ENCODE measurements around the gene FAM217B. TPM values are rescaled to one million over a fixed set of nuclear protein-coding genes. Genes with fewer than 3 reads are reported as not detected.

The FAM217B gene
- polyA plus RNA-seq, 1 donor from 2014 or later: 15.1 TPM

GRCh38 chr20:59983076-59983475 lies 42.9 kb downstream of the FAM217B start:
- Histone ChIP-seq H2AFZ (ENCODE audit: low read depth, low read length) (no peak overlapping the region), H3K27me3 (ENCODE audit: insufficient read depth, low read depth, low read length) (no peaks in the 10 kb centered on the region), H3K79me2 (replicated peaks; ENCODE audit: insufficient read depth, low read length) (no peaks in the 10 kb centered on the region), H3K9me3 (ENCODE audit: low read length) (no peaks in the 10 kb centered on the region), H3K27ac (ENCODE audit: low read length) (peak overlapping the region; percentile 54), H3K4me3 (ENCODE audit: low read length) (no peak overlapping the region), H3F3A (ENCODE audit: insufficient read depth, low read length, poor library complexity, severe bottlenecking) (no peaks in the 10 kb centered on the region), H3K9me2 (ENCODE audit: insufficient read depth, low read length) (no peaks in the 10 kb centered on the region), H3K4me2 (ENCODE audit: low read length) (no peak overlapping the region), H3K9ac (ENCODE audit: low read length) (peak overlapping the region; percentile 30), H3K36me3 (ENCODE audit: insufficient read depth, low read length) (no peaks in the 10 kb centered on the region), H4K20me1 (ENCODE audit: insufficient read depth) (no peaks in the 10 kb centered on the region)
- TF ChIP-seq, protein P1, sequence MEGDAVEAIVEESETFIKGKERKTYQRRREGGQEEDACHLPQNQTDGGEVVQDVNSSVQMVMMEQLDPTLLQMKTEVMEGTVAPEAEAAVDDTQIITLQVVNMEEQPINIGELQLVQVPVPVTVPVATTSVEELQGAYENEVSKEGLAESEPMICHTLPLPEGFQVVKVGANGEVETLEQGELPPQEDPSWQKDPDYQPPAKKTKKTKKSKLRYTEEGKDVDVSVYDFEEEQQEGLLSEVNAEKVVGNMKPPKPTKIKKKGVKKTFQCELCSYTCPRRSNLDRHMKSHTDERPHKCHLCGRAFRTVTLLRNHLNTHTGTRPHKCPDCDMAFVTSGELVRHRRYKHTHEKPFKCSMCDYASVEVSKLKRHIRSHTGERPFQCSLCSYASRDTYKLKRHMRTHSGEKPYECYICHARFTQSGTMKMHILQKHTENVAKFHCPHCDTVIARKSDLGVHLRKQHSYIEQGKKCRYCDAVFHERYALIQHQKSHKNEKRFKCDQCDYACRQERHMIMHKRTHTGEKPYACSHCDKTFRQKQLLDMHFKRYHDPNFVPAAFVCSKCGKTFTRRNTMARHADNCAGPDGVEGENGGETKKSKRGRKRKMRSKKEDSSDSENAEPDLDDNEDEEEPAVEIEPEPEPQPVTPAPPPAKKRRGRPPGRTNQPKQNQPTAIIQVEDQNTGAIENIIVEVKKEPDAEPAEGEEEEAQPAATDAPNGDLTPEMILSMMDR (IDR thresholded peaks at IDR 0.05; ENCODE audit: poor library complexity, severe bottlenecking): no peak

DNA sequence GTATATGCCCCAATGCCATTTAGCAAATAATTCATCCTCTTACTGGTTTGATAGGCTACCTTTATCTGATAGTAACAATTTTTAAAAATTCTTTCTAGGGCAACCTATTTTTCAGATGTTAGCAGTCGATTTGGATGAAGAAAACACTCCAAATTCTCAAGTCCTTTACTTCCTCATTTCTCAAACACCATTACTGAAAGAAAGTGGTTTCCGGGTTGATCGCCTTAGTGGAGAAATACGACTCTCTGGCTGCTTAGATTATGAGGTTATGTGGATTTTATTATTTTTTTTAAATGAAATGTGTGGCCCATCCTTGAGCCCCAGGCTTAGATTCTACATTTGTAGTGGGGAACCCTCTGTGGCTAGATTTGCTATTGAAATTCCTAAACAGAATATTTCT lies 44.4 kb downstream of the FAM217B start:
- Histone ChIP-seq H3K79me2 (replicated peaks; ENCODE audit: insufficient read depth, low read length) (no peaks in the 10 kb centered on the region), H3K4me3 (ENCODE audit: low read length) (no peak overlapping the region), H3F3A (ENCODE audit: insufficient read depth, low read length, poor library complexity, severe bottlenecking) (no peaks in the 10 kb centered on the region), H3K4me2 (ENCODE audit: low read length) (no peak overlapping the region), H2AFZ (ENCODE audit: low read depth, low read length) (no peak overlapping the region), H3K27me3 (ENCODE audit: insufficient read depth, low read depth, low read length) (no peaks in the 10 kb centered on the region), H3K27ac (ENCODE audit: low read length) (no peak overlapping the region), H4K20me1 (ENCODE audit: insufficient read depth) (no peaks in the 10 kb centered on the region), H3K36me3 (ENCODE audit: insufficient read depth, low read length) (no peaks in the 10 kb centered on the region), H3K9ac (ENCODE audit: low read length) (no peak overlapping the region), H3K9me3 (ENCODE audit: low read length) (no peaks in the 10 kb centered on the region), H3K9me2 (ENCODE audit: insufficient read depth, low read length) (no peaks in the 10 kb centered on the region)
- TF ChIP-seq POLR2AphosphoS5 (IDR thresholded peaks at IDR 0.05) (no peak), TAF1 (IDR thresholded peaks at IDR 0.05; ENCODE audit: low read depth) (no peak), EZH2 (IDR thresholded peaks at IDR 0.05; ENCODE audit: borderline replicate concordance, insufficient read depth, low read length, poor library complexity, severe bottlenecking) (no peak), EP300 (conservative IDR thresholded peaks at IDR 0.05; ENCODE audit: poor library complexity, severe bottlenecking) (no peak), MXI1 (conservative IDR thresholded peaks at IDR 0.05; ENCODE audit: poor library complexity, severe bottlenecking) (no peak), RAD21 (conservative IDR thresholded peaks at IDR 0.05) (no peak), SMC3 (conservative IDR thresholded peaks at IDR 0.05; ENCODE audit: poor library complexity) (no peak)
- TF ChIP-seq, protein P2, sequence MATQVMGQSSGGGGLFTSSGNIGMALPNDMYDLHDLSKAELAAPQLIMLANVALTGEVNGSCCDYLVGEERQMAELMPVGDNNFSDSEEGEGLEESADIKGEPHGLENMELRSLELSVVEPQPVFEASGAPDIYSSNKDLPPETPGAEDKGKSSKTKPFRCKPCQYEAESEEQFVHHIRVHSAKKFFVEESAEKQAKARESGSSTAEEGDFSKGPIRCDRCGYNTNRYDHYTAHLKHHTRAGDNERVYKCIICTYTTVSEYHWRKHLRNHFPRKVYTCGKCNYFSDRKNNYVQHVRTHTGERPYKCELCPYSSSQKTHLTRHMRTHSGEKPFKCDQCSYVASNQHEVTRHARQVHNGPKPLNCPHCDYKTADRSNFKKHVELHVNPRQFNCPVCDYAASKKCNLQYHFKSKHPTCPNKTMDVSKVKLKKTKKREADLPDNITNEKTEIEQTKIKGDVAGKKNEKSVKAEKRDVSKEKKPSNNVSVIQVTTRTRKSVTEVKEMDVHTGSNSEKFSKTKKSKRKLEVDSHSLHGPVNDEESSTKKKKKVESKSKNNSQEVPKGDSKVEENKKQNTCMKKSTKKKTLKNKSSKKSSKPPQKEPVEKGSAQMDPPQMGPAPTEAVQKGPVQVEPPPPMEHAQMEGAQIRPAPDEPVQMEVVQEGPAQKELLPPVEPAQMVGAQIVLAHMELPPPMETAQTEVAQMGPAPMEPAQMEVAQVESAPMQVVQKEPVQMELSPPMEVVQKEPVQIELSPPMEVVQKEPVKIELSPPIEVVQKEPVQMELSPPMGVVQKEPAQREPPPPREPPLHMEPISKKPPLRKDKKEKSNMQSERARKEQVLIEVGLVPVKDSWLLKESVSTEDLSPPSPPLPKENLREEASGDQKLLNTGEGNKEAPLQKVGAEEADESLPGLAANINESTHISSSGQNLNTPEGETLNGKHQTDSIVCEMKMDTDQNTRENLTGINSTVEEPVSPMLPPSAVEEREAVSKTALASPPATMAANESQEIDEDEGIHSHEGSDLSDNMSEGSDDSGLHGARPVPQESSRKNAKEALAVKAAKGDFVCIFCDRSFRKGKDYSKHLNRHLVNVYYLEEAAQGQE (IDR thresholded peaks at IDR 0.05; ENCODE audit: borderline replicate concordance): no peak
- TF ChIP-seq, protein P1 (IDR thresholded peaks at IDR 0.05; ENCODE audit: poor library complexity, severe bottlenecking): no peak
